GM19438 (cell line): ENCODE measurements around the gene CDC45.

Experiments
- ATAC-seq: cut with Tn5 transposase; IDR thresholded peaks from one replicate; pipeline ENCODE4 v1.9.1; 2021; ENCODE audit warnings: low read depth; ENCODE audit not compliant: unreplicated experiment

Gene CDC45

GRCh38 chr22:19509191-19509590 is 29.5 kb downstream of the CDC45 start:
- no peak for ATAC-seq

- no peak for ATAC-seq
These were observed 30.2 kb downstream of the CDC45 start for GRCh38 chr22:19509923-19510322.

- ATAC-seq, result no peak
These were observed 31.2 kb downstream of the CDC45 start for GRCh38 chr22:19510919-19511341.

- ATAC-seq, result no peak
These were observed 34.1 kb downstream of the CDC45 start for GRCh38 chr22:19513823-19514222.

GRCh38 chr22:19514831-19515565 is 35.3 kb downstream of the CDC45 start:
- ATAC-seq, result no peak

GRCh38 chr22:19515654-19516377 is 36.1 kb downstream of the CDC45 start:
- ATAC-seq, result no peak

- ATAC-seq, result no peak
These were observed 36.9 kb downstream of the CDC45 start for GRCh38 chr22:19516378-19517170.

- ATAC-seq, result no peak
These were observed 37.4 kb downstream of the CDC45 start for GRCh38 chr22:19517171-19517500.

GRCh38 chr22:19517919-19518611 is 38.3 kb downstream of the CDC45 start:
- no peak for ATAC-seq

- no peak for ATAC-seq
These were observed 38.9 kb downstream of the CDC45 start for GRCh38 chr22:19518635-19519034.

- no peak for ATAC-seq
These were observed 39.6 kb downstream of the CDC45 start for GRCh38 chr22:19519041-19519926.

GRCh38 chr22:19520007-19520406 is 40.3 kb downstream of the CDC45 start:
- no peak for ATAC-seq

- ATAC-seq, result no peak
These were observed 41.0 kb downstream of the CDC45 start for GRCh38 chr22:19520566-19521305.

- no peak for ATAC-seq
These were observed 42.6 kb downstream of the CDC45 start for GRCh38 chr22:19522190-19522880.

GRCh38 chr22:19522881-19523239 is 43.1 kb downstream of the CDC45 start:
- ATAC-seq, result no peak

GRCh38 chr22:19523240-19524169 is 43.8 kb downstream of the CDC45 start:
- ATAC-seq, result no peak
